Measurements from ENCODE around the gene DNAJC7. TPM values are rescaled to one million over a fixed set of nuclear protein-coding genes. Genes with fewer than 3 reads are reported as not detected.
"Not testable (repeated sequence)": the region's sequence is repeated elsewhere in the genome, so short reads cannot be mapped to it uniquely, and the experiment has no call there.

DNAJC7 gene
- total and polyA plus RNA-seq, 8 donors, result 12.3 to 161 (median 70.6) TPM

- Histone ChIP-seq H3K9me3 (no peaks in the 10 kb centered on the region), H3K27ac (peak overlapping the region in 4 of 5 donors; percentile 91 to 95 (median 94)), H3K36me3 (peaks cover 14 to 19% (median 18%) of the 10 kb centered on the region in 4 donors), H3K4me3 (peak overlapping the region in 3 of 4 donors; percentile 86 to 95 (median 91)), H3K4me1 (peaks cover 41 to 70% (median 63%) of the 10 kb centered on the region in 4 donors), H3K27me3 (no peaks in the 10 kb centered on the region)
- no peak for DNase-seq
- no peak for TF ChIP-seq POLR2A (IDR thresholded peaks at IDR 0.05)
- no peak for TF ChIP-seq EP300 (IDR thresholded peaks at IDR 0.05)
- no peak for TF ChIP-seq CTCF (IDR thresholded peaks at IDR 0.05)
- TF ChIP-seq POLR2AphosphoS5 (IDR thresholded peaks at IDR 0.05), result no peak
- intact Hi-C loops (cut with DNase I; ENCODE audit: low total_unique reads), result no loop called here
- WGBS, 5 donors, result 23 to 54% (median 35%) methylated on average over 3 of the region's 3 CpGs
These were observed 1.1 kb upstream of the DNAJC7 start for GRCh38 chr17:42018339-42018738.

- 2 to 11% (median 6%) methylated on average over 9 to 11 of the region's 11 CpGs for WGBS, 5 donors
These were observed 594 bp upstream of the DNAJC7 start for GRCh38 chr17:42017866-42018200.

GRCh38 chr17:42016411-42016831 lies 818 bp downstream of the DNAJC7 start:
- Histone ChIP-seq H3K36me3 (no peaks in the 10 kb centered on the region), H3K27me3 (no peaks in the 10 kb centered on the region), H3K9me3 (no peaks in the 10 kb centered on the region), H3K4me1 (peaks cover 42 to 81% (median 69%) of the 10 kb centered on the region in 4 donors), H3K27ac (peak overlapping the region; percentile 87 to 95 (median 93)), H3K4me3 (peak overlapping the region; percentile 81 to 95 (median 88))
- DNase-seq, result peak in 1 of 2 donors; percentile 51
- WGBS, 5 donors, result 2 to 5% (median 3%) methylated on average over 12 of the region's 12 CpGs
- TF ChIP-seq EP300 (IDR thresholded peaks at IDR 0.05) (no peak), POLR2AphosphoS5 (IDR thresholded peaks at IDR 0.05) (no peak), CTCF (IDR thresholded peaks at IDR 0.05) (no peak), POLR2A (IDR thresholded peaks at IDR 0.05) (no peak)
- intact Hi-C loops (cut with DNase I; ENCODE audit: low total_unique reads), result no loop called here

More at GRCh38 chr17:42017866-42018200, 594 bp upstream of the DNAJC7 start:
- peak overlapping the region; percentile 87 to 95 (median 93) for H3K27ac ChIP-seq
- no peaks in the 10 kb centered on the region for H3K27me3 ChIP-seq
- peaks cover 41 to 70% (median 68%) of the 10 kb centered on the region in 4 donors for H3K4me1 ChIP-seq
- intact Hi-C loops (cut with DNase I; ENCODE audit: low total_unique reads), result no loop called here
- H3K4me3 ChIP-seq, result peak overlapping the region; percentile 81 to 95 (median 88)
- peaks cover 9 to 14% (median 13%) of the 10 kb centered on the region in 4 donors for H3K36me3 ChIP-seq
- TF ChIP-seq POLR2A (IDR thresholded peaks at IDR 0.05) (no peak), CTCF (IDR thresholded peaks at IDR 0.05) (no peak), EP300 (IDR thresholded peaks at IDR 0.05) (no peak), POLR2AphosphoS5 (IDR thresholded peaks at IDR 0.05) (no peak)
- H3K9me3 ChIP-seq, result no peaks in the 10 kb centered on the region
- no peak for DNase-seq

GRCh38 chr17:42013740-42014139 lies 3.5 kb downstream of the DNAJC7 start:
- H3K4me3 ChIP-seq; H3K27me3 ChIP-seq; H3K27ac ChIP-seq; H3K36me3 ChIP-seq; intact Hi-C loops (cut with DNase I; ENCODE audit: low total_unique reads); H3K9me3 ChIP-seq; DNase-seq: not testable (repeated sequence)
- 80 to 88% (median 81%) methylated on average over 12 of the region's 12 CpGs for WGBS, 5 donors
- peaks cover 36 to 88% (median 77%) of the 10 kb centered on the region in 4 donors for H3K4me1 ChIP-seq

- intact Hi-C loops (cut with DNase I; ENCODE audit: low total_unique reads), result not testable (repeated sequence)
- peaks cover 29 to 87% (median 76%) of the 10 kb centered on the region in 4 donors for H3K4me1 ChIP-seq
These were observed 4.9 kb downstream of the DNAJC7 start for GRCh38 chr17:42012363-42012762.

More at GRCh38 chr17:42012363-42012762, 4.9 kb downstream of the DNAJC7 start:
- H3K4me3 ChIP-seq, H3K27me3 ChIP-seq, H3K9me3 ChIP-seq, H3K27ac ChIP-seq, DNase-seq: not testable (repeated sequence)
- WGBS, 5 donors, result 71 to 85% (median 82%) methylated on average over 4 of the region's 4 CpGs
- peaks cover 0 to 10% (median 6%) of the 10 kb centered on the region in 4 donors for H3K36me3 ChIP-seq

All from stomach (tissue), 9 donors.